ENCODE data around the gene LTN1. TPM values are rescaled to one million over a fixed set of nuclear protein-coding genes. Genes with fewer than 3 reads are reported as not detected.

The LTN1 gene
- total RNA-seq, 1 experiment from 2014 or later = 8.7 TPM

GRCh38 chr21:28916150-28916893, 76.4 kb downstream of the LTN1 start:
- ChIA-PET RAD21 (ENCODE audit: low non-redundant PET in 1 of 2, low total read pairs in 2 of 2, uncharacterized antibody in 2 of 2, unreplicated experiment in 2 of 2) (no interaction called here), POLR2A (no interaction called here), CTCF (no interaction called here)
- no peak overlapping the region for H3K9ac ChIP-seq (ENCODE audit: low read length)
- H3K36me3 ChIP-seq (ENCODE audit: control insufficient read depth in 1 of 2, insufficient read depth in 2 of 2, low read length in 2 of 2) = no peaks in the 10 kb centered on the region
- H3K4me2 ChIP-seq (ENCODE audit: low read length) = no peak overlapping the region
- TF ChIP-seq EGR1 (IDR thresholded peaks at IDR 0.05; ENCODE audit: low read depth) = no peak
- TF ChIP-seq SP1 (IDR thresholded peaks at IDR 0.05; ENCODE audit: low read depth) = no peak
- no peak for TF ChIP-seq REST (IDR thresholded peaks at IDR 0.05; ENCODE audit: low read depth)
- no peak for TF ChIP-seq CTCF (IDR thresholded peaks at IDR 0.05 in 2 of 3, conservative IDR thresholded peaks at IDR 0.05 in 1 of 3; ENCODE audit: borderline replicate concordance in 1 of 3, insufficient read depth in 1 of 3, low read depth in 2 of 3, low read length in 2 of 3)
- TF ChIP-seq TCF7L2 (IDR thresholded peaks at IDR 0.05; ENCODE audit: borderline replicate concordance, extremely low read depth, insufficient read depth, insufficient read length) = no peak
- no peak for TF ChIP-seq ATF3 (IDR thresholded peaks at IDR 0.05)
- TF ChIP-seq POLR2AphosphoS5 (IDR thresholded peaks at IDR 0.05; ENCODE audit: low read depth, low read length) = no peak
- TF ChIP-seq YY1 (IDR thresholded peaks at IDR 0.05; ENCODE audit: extremely low read depth, insufficient replicate concordance, low read depth, low read length) = no peak
- no peak for TF ChIP-seq CEBPB (IDR thresholded peaks at IDR 0.05; ENCODE audit: low read depth)
- TF ChIP-seq ZBTB33 (IDR thresholded peaks at IDR 0.05; ENCODE audit: extremely low read depth, insufficient replicate concordance, low read length) = no peak
- no peak for TF ChIP-seq POLR2A (IDR thresholded peaks at IDR 0.05; ENCODE audit: borderline replicate concordance, extremely low read depth, insufficient read depth, insufficient read length)
- TF ChIP-seq ZNF274 (IDR thresholded peaks at IDR 0.05; ENCODE audit: low read depth, low read length) = no peak
- TF ChIP-seq FOSL1 (IDR thresholded peaks at IDR 0.05; ENCODE audit: low read depth) = no peak
- no peak for TF ChIP-seq MAX (IDR thresholded peaks at IDR 0.05)
- TF ChIP-seq ELF1 (IDR thresholded peaks at IDR 0.05; ENCODE audit: borderline replicate concordance, low read depth) = no peak
- TF ChIP-seq JUND (IDR thresholded peaks at IDR 0.05) = no peak
- no peaks in the 10 kb centered on the region for H3K79me2 ChIP-seq (ENCODE audit: insufficient read depth, low read length)
- intact Hi-C loops (cut with micrococcal nuclease) = no loop called here
- no TSS peak for BruUV-seq (replicated peaks)
- no peak overlapping the region for H3K4me3 ChIP-seq (replicated peaks in 1 of 2; ENCODE audit: low read depth in 1 of 2, low read length in 2 of 2)
- H4K20me1 ChIP-seq (ENCODE audit: insufficient read depth) = no peaks in the 10 kb centered on the region
- DNase-seq (ENCODE audit: low read depth, low spot score) = no peak
- H3K4me1 ChIP-seq (ENCODE audit: control insufficient read depth in 1 of 2, insufficient read depth in 2 of 2, low read length in 2 of 2) = no peaks in the 10 kb centered on the region
- no peaks in the 10 kb centered on the region for H3K9me3 ChIP-seq (ENCODE audit: control insufficient read depth in 1 of 2, insufficient read depth in 1 of 2, low read depth in 1 of 2, low read length in 2 of 2)
- ATAC-seq = no peak
- H2AFZ ChIP-seq (ENCODE audit: low read depth, low read length, poor library complexity, severe bottlenecking) = no peak overlapping the region
- no peaks in the 10 kb centered on the region for H3K27me3 ChIP-seq (ENCODE audit: insufficient read depth, low read length)
- H3K27ac ChIP-seq (ENCODE audit: low read depth, low read length) = no peak overlapping the region
- no peaks in the 10 kb centered on the region for H3K9me2 ChIP-seq (ENCODE audit: insufficient read depth)

All from HCT116 (cell line).